GM12864 (cell line): ENCODE results near the gene MED25.

ENCODE experiments used
- DNase-seq: peaks from one replicate; pipeline ENCODE4 v3.0.0-alpha.2; 2011; ENCODE audit warnings: low read depth
- H3K4me3 ChIP-seq: 2 replicates; pipeline ENCODE4 v1.5.1; 2011; ENCODE audit warnings: mild to moderate bottlenecking, low read depth, low read length, control low read depth
- TF ChIP-seq, protein P1 (sequence below): IDR thresholded peaks from 2 replicates; pipeline ENCODE4 v1.5.1; 2011; ENCODE audit warnings: low read depth, mild to moderate bottlenecking, moderate library complexity, low read length, control low read depth, inconsistent platforms; ENCODE audit errors: missing control alignments

The MED25 gene

DNA sequence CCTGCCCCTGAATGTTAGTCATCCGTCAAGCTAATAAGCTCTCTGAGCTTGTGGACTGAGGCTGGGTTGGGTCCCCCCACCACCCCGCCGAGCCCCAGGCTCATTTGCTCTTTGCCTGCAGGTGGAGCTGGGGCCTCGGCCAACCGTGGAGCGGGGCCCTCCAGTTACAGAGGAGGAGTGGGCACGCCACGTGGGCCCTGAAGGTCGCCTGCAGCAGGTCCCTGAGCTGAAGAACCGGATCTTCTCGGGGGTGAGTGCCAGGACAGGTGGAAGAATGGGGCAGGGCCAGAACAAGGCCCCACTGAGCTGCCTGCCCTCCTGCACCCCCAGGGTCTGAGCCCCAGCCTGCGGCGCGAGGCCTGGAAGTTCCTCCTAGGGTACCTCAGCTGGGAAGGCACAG is 64.6 kb downstream of the MED25 start:
- DNase-seq: no peak
- TF ChIP-seq, protein P1, sequence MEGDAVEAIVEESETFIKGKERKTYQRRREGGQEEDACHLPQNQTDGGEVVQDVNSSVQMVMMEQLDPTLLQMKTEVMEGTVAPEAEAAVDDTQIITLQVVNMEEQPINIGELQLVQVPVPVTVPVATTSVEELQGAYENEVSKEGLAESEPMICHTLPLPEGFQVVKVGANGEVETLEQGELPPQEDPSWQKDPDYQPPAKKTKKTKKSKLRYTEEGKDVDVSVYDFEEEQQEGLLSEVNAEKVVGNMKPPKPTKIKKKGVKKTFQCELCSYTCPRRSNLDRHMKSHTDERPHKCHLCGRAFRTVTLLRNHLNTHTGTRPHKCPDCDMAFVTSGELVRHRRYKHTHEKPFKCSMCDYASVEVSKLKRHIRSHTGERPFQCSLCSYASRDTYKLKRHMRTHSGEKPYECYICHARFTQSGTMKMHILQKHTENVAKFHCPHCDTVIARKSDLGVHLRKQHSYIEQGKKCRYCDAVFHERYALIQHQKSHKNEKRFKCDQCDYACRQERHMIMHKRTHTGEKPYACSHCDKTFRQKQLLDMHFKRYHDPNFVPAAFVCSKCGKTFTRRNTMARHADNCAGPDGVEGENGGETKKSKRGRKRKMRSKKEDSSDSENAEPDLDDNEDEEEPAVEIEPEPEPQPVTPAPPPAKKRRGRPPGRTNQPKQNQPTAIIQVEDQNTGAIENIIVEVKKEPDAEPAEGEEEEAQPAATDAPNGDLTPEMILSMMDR: no peak
- no peak overlapping the region for H3K4me3 ChIP-seq

DNA sequence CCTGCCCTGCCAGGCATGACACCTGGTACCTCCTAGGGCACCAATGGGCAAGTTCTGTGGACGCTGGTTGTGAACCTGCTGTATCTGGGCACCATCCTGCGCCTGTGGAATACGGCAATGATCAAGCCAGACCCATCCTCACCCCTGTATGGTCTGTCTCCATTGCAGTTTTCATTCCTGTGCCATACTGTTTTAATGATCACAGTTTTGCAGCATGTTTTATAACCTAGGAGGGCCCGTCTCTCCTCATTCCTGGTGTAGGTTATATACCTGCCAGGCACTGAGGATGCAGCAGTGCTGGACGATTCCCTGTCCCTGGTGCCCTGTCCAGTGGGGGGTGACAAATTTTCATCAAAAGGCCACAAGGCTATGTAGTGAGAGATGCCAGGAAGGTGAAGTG is 65.0 kb downstream of the MED25 start:
- H3K4me3 ChIP-seq: no peak overlapping the region
- no peak for DNase-seq
- TF ChIP-seq, protein P1: no peak

DNA sequence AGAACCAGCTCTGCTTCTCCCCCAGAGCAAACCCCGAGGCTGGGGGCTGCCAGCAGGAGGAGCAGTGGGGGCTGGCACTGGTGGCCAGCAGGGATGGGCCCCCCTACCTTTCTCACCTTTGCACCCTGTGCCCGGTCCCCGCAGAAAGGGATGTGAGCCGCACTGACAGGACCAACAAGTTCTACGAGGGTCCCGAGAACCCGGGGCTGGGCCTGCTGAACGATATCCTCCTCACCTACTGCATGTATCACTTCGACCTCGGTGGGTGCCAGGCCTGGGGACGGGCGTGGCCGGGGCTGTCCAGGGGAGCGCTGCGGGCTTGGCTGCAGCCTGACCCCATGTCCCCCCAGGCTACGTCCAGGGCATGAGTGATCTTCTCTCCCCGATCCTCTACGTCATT is 66.0 kb downstream of the MED25 start:
- no peak overlapping the region for H3K4me3 ChIP-seq
- no peak for DNase-seq
- TF ChIP-seq, protein P1: no peak

DNA sequence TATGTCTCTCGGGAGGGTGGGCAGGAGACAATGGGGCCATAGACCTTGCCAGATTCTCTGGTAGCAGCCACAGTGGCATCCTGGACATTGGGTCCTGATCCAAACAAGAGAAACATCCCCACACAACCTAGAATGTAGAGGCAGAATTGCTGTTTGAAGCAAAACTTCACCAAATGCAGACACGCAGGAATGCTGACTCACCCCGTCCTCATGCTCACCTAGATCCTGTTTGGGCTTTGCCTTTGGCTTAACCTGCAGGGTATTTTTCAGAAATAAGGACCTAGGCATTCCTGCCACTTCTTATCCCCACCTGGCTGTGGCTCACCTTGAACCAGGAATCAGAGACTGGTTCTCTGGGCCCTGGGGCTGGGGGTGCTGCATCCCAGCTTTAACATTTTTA is 66.7 kb downstream of the MED25 start:
- no peak overlapping the region for H3K4me3 ChIP-seq
- TF ChIP-seq, protein P1: no peak

More for the DNA sequence above, 66.7 kb downstream of the MED25 start:
- no peak for DNase-seq
